Thyroid gland (tissue), 4 donors: ENCODE results near the gene ZBTB16. TPM values are rescaled to one million over a fixed set of nuclear protein-coding genes. Genes with fewer than 3 reads are reported as not detected.

Experiments
- DNase-seq, 2 donors: peaks; one replicate each; pipeline ENCODE4 v3.0.0-alpha.2; 2019
- H3K27ac ChIP-seq, 3 donors: fragments of 200-600 bp; sonication (generic); 1 replicate in 2 of 3; 2 replicates in 1 of 3; pipeline ENCODE4 v1.5.1; 2016 to 2019; ENCODE audit warnings: mild to moderate bottlenecking in 1 of 3, moderate library complexity in 1 of 3
- H3K27me3 ChIP-seq: fragments of 200-600 bp; sonication (generic); one replicate; pipeline ENCODE4 v1.5.1; 2019
- H3K36me3 ChIP-seq, 2 donors: fragments of 200-600 bp; sonication (generic); one replicate each; pipeline ENCODE4 v1.5.1; 2016 to 2019
- H3K4me1 ChIP-seq, 2 donors: fragments of 200-600 bp; sonication (generic); one replicate each; pipeline ENCODE4 v1.5.1; 2017 to 2019
- H3K4me3 ChIP-seq, 3 donors: fragments of 200-600 bp; sonication (generic); replicated peaks in 1 of 3; 1 replicate in 2 of 3; 2 replicates in 1 of 3; pipeline ENCODE4 v1.5.1; 2016; ENCODE audit warnings: mild to moderate bottlenecking in 1 of 3
- H3K9me3 ChIP-seq: fragments of 200-600 bp; sonication (generic); one replicate; pipeline ENCODE4 v1.5.1; 2017
- POLR2A ChIP-seq, 2 donors: fragments of 450-650 bp; IDR thresholded peaks; one replicate each; pipeline ENCODE4 v1.6.1; 2017; ENCODE audit warnings: antibody characterized with exemption in 2 of 2, mild to moderate bottlenecking in 2 of 2, moderate library complexity in 1 of 2
- WGBS, 2 donors: methylation state at CpG; one replicate each; pipeline ENCODE4 v1.1.5; 2017; 5-methylcytosine and 5-hydroxymethylcytosine counted together
- intact Hi-C: fragments of 100-400 bp; cut with DNase I; formaldehyde crosslinking; loops from one replicate; pipeline ENCODE4 v1.15.1; 2023
- total RNA-seq, 4 donors: library from RNA; depleted of rRNA; stranded (reverse); fragments of >200 nt; gene quantifications; one replicate each; pipeline ENCODE4 v1.2.3, GENCODE V29; 2016
- TF ChIP-seq, protein P1 (sequence below), 6 experiments: fragments of 200-600 bp in 3 of 6; fragments of 450-650 bp in 3 of 6; sonication (generic) in 3 of 6; IDR thresholded peaks; one replicate each; pipeline ENCODE4 v1.5.1; 2016 to 2019; ENCODE audit warnings: antibody characterized with exemption in 6 of 6, mild to moderate bottlenecking in 2 of 6, inconsistent platforms in 1 of 6, moderate library complexity in 1 of 6

ZBTB16 gene
- total RNA-seq, 4 donors from 2014 or later: 157 to 385 (median 177) TPM

DNA sequence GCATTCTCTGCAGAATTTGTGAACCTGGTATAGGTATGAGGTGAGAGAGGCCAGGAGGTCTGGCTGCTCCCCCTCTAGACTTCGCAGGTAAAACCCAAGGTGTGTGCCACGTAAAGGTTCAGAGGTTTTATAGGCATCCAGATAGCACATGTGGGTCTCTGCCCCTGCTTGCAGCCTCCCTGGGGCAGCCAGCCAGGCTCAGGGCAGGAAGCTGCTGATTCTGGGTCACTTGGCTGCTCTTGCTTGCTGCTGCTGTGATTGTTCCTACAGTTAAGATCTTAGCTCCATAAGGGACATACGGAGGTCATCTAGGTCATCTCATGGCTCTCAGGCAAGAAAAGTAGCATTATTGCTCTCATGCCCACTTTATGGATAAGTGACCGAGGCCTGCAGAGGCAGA, 30.2 kb downstream of the ZBTB16 start:
- H3K27ac ChIP-seq: peak overlapping the region; percentile 62 to 97 (median 97)
- TF ChIP-seq, protein P1, sequence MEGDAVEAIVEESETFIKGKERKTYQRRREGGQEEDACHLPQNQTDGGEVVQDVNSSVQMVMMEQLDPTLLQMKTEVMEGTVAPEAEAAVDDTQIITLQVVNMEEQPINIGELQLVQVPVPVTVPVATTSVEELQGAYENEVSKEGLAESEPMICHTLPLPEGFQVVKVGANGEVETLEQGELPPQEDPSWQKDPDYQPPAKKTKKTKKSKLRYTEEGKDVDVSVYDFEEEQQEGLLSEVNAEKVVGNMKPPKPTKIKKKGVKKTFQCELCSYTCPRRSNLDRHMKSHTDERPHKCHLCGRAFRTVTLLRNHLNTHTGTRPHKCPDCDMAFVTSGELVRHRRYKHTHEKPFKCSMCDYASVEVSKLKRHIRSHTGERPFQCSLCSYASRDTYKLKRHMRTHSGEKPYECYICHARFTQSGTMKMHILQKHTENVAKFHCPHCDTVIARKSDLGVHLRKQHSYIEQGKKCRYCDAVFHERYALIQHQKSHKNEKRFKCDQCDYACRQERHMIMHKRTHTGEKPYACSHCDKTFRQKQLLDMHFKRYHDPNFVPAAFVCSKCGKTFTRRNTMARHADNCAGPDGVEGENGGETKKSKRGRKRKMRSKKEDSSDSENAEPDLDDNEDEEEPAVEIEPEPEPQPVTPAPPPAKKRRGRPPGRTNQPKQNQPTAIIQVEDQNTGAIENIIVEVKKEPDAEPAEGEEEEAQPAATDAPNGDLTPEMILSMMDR (IDR thresholded peaks at IDR 0.05): no peak
- no peak for TF ChIP-seq POLR2A (IDR thresholded peaks at IDR 0.05)
- H3K4me3 ChIP-seq: no peak overlapping the region
- WGBS, 2 donors: 44 to 60% methylated on average over 4 of the region's 4 CpGs
- peaks cover 0 to 5% of the 10 kb centered on the region in 2 donors for H3K36me3 ChIP-seq
- intact Hi-C loops: no loop called here
- H3K27me3 ChIP-seq: no peaks in the 10 kb centered on the region
- H3K9me3 ChIP-seq: no peaks in the 10 kb centered on the region
- peak; percentile 65 to 67 for DNase-seq
- H3K4me1 ChIP-seq: peaks cover 92 to 96% of the 10 kb centered on the region in 2 donors

DNA sequence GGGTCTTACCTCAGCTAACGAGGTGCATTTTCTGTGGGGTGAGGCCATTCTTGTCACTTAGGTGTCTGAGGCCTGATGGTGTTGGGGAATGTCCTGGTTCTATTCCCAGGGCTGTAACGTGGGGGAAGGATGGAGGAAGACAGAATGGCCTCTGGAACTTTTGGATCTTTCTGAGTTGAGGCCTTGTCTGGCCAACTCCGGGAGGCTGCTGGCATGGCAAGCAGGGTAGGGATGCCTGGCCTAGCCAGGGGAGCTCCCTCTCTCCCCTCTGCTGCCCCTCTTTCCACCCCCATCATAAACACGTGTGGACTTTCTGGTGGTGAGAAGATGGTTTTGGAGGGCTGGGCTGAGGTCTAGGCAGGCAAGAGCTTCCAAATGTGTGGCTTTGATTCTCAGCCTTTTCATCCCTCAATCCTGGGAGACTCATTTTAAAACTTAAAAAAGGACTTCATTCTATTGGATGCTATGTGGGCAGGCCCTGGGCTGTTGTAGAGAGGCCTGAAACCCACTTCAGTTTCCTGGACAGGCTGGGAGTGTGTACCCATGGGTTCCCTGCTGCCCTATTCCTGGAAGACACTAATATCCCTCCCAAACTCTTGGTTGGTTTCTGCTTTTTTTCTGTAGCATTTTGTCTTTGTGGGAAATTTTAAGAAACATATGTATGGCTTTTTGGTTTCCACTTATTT, 30.9 kb downstream of the ZBTB16 start:
- DNase-seq: no peak
- WGBS, 2 donors: 74 to 86% methylated on average over 4 of the region's 4 CpGs
- H3K4me1 ChIP-seq: peaks cover 90 to 95% of the 10 kb centered on the region in 2 donors

DNA sequence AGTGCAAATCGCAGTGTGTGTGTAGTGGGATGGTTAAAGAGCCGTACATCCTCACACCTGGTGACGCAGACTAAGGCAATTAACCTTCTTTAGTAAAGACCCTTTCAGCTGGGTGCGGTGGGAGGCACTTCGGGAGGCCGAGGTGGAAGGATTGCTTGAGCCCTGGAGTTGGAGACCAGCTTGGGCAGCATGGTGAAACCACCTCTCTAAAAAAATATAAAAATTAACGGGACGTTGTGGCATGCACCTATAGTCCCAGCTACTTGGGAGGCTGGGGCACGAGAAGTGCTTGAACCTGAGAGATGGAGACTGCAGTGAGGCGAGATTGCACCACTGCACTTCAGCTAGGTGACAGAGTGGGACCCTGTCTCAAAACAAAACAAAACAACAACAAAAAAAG, 31.5 kb downstream of the ZBTB16 start:
- peaks cover 0 to 5% of the 10 kb centered on the region in 2 donors for H3K36me3 ChIP-seq
- DNase-seq: no peak
- H3K9me3 ChIP-seq: no peaks in the 10 kb centered on the region
- H3K4me1 ChIP-seq: peaks cover 90 to 95% of the 10 kb centered on the region in 2 donors
- no peak overlapping the region for H3K4me3 ChIP-seq
- H3K27ac ChIP-seq: peak overlapping the region; percentile 62 to 97 (median 97)
- WGBS, 2 donors: 82 to 88% methylated on average over 10 of the region's 10 CpGs
- intact Hi-C loops: no loop called here
- H3K27me3 ChIP-seq: no peaks in the 10 kb centered on the region
- TF ChIP-seq POLR2A (IDR thresholded peaks at IDR 0.05): no peak
- TF ChIP-seq, protein P1 (IDR thresholded peaks at IDR 0.05): no peak

More for the DNA sequence above, 30.9 kb downstream of the ZBTB16 start:
- no peaks in the 10 kb centered on the region for H3K27me3 ChIP-seq
- no peaks in the 10 kb centered on the region for H3K9me3 ChIP-seq
- H3K4me3 ChIP-seq: no peak overlapping the region
- intact Hi-C loops: no loop called here
- peak overlapping the region; percentile 62 to 97 (median 97) for H3K27ac ChIP-seq
- peaks cover 0 to 5% of the 10 kb centered on the region in 2 donors for H3K36me3 ChIP-seq
- TF ChIP-seq POLR2A (IDR thresholded peaks at IDR 0.05): no peak
- TF ChIP-seq, protein P1 (IDR thresholded peaks at IDR 0.05): no peak

DNA sequence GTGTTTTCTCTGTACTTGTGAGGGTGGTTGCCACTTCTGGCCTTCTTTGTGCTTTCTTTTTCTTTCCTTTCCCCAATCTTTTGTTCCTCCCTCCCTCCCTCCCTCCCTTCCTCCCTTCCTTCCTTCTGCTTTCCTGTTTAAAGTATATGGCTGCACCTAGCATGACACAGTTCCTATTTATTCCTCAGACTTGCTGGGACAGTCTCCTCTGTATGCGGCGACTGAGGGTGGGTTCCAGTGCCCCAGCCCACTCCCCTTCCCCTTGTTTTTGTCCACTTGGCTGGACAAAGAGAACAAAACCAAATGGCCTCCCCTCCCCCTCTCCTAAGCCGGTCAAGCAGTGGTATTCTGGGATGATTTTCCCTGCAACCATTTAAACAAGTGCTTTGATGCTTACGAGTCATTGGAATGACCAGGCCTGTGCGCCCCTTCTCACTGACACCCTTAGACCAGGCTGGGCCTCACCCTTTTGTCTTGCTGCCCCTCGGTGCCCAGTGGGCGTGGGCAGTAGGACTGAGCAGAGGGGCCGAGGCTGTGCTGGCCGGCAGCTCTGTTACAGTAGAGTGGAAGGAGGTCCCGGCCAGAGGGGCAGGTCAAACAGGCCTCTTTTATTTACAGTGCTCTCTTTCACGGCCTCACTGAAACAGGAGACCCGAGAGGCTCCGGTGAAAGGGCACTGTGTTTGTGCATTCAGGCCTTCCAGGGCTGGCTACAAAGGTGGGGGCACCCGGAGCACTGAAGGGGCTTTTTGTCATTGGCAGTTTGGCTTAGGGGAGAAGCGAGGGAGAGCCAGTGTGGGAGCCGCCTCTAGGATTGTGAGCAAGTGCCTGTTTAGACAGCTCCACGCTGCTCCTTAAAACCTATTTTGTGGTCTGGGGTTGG, 32.2 kb downstream of the ZBTB16 start:
- peak overlapping the region in 1 of 3 donors; percentile 2 for H3K4me3 ChIP-seq
- no peaks in the 10 kb centered on the region for H3K27me3 ChIP-seq
- H3K9me3 ChIP-seq: no peaks in the 10 kb centered on the region
- TF ChIP-seq POLR2A (IDR thresholded peaks at IDR 0.05): no peak
- TF ChIP-seq, protein P1 (IDR thresholded peaks at IDR 0.05): no peak
- peak overlapping the region; percentile 62 to 97 (median 97) for H3K27ac ChIP-seq
- DNase-seq: no peak
- WGBS, 2 donors: 54 to 62% methylated on average over 17 of the region's 17 CpGs
- peaks cover 0 to 5% of the 10 kb centered on the region in 2 donors for H3K36me3 ChIP-seq
- peaks cover 90 to 95% of the 10 kb centered on the region in 2 donors for H3K4me1 ChIP-seq
- intact Hi-C loops: no loop called here
